Activated T-cell treated with anti-CD3 and anti-CD28 coated beads, Interleukin-2, amount 50 U/mL, for 24 hours (primary cell): ENCODE data around the gene LIG3.
"Not testable (repeated sequence)": the region's sequence is repeated elsewhere in the genome, so short reads cannot be mapped to it uniquely, and the experiment has no call there.

Source experiments
- DNase-seq: peaks from one replicate; pipeline ENCODE4 v3.0.0-alpha.2; 2020
- H3K27ac Mint-ChIP-seq: 2 replicates; pipeline ENCODE4 v1.8.0; 2020; ENCODE audit warnings: mild to moderate bottlenecking, mixed read lengths
- H3K27me3 Mint-ChIP-seq: 2 replicates; pipeline ENCODE4 v1.8.0; 2020; ENCODE audit warnings: mixed read lengths
- H3K36me3 Mint-ChIP-seq: 2 replicates; pipeline ENCODE4 v1.8.0; 2020; ENCODE audit warnings: low read depth, mixed read lengths
- H3K4me1 Mint-ChIP-seq: 2 replicates; pipeline ENCODE4 v1.8.0; 2020; ENCODE audit warnings: low read depth, mixed read lengths
- H3K4me3 Mint-ChIP-seq: 2 replicates; pipeline ENCODE4 v1.8.0; 2020; ENCODE audit warnings: mild to moderate bottlenecking, moderate library complexity, mixed read lengths
- H3K9me3 Mint-ChIP-seq: 2 replicates; pipeline ENCODE4 v1.8.0; 2020; ENCODE audit warnings: mixed read lengths

Gene LIG3

GRCh38 chr17:34990921-34991365 is 10.6 kb downstream of the LIG3 start:
- no peak overlapping the region for H3K4me3 Mint-ChIP-seq
- no peak overlapping the region for H3K27ac Mint-ChIP-seq
- H3K4me1 Mint-ChIP-seq, result peaks cover 3% of the 10 kb centered on the region
- H3K27me3 Mint-ChIP-seq, result no peaks in the 10 kb centered on the region
- peaks cover 96% of the 10 kb centered on the region for H3K36me3 Mint-ChIP-seq
- no peaks in the 10 kb centered on the region for H3K9me3 Mint-ChIP-seq
- DNase-seq, result no peak

GRCh38 chr17:34991606-34992005 is 11.3 kb downstream of the LIG3 start:
- H3K4me1 Mint-ChIP-seq, result peaks cover 2% of the 10 kb centered on the region
- H3K27me3 Mint-ChIP-seq, result no peaks in the 10 kb centered on the region
- peak overlapping the region; percentile 42 for H3K27ac Mint-ChIP-seq
- no peak overlapping the region for H3K4me3 Mint-ChIP-seq
- H3K36me3 Mint-ChIP-seq, result peaks cover 96% of the 10 kb centered on the region
- H3K9me3 Mint-ChIP-seq, result no peaks in the 10 kb centered on the region
- no peak for DNase-seq

DNA sequence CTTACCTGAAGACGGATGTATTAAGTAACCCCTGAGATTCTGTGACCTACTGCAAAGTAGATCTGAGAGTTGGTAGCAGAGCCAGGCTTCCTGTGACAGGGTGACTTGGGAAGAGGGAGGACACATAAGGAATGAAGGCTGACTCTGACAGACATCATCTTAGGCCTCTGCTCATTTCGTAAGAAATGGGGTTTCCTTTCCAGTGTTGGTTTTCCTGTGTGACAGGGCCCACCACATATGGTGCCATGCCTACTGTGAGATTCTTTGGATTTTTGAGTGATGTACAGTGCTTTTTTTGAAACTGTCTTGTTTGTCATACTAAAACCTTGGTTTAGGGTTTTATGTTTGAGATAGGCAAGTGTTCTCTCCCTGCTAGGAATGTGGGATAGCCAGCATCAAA is 12.7 kb downstream of the LIG3 start:
- peak overlapping the region; percentile 6 for H3K27ac Mint-ChIP-seq

DNA sequence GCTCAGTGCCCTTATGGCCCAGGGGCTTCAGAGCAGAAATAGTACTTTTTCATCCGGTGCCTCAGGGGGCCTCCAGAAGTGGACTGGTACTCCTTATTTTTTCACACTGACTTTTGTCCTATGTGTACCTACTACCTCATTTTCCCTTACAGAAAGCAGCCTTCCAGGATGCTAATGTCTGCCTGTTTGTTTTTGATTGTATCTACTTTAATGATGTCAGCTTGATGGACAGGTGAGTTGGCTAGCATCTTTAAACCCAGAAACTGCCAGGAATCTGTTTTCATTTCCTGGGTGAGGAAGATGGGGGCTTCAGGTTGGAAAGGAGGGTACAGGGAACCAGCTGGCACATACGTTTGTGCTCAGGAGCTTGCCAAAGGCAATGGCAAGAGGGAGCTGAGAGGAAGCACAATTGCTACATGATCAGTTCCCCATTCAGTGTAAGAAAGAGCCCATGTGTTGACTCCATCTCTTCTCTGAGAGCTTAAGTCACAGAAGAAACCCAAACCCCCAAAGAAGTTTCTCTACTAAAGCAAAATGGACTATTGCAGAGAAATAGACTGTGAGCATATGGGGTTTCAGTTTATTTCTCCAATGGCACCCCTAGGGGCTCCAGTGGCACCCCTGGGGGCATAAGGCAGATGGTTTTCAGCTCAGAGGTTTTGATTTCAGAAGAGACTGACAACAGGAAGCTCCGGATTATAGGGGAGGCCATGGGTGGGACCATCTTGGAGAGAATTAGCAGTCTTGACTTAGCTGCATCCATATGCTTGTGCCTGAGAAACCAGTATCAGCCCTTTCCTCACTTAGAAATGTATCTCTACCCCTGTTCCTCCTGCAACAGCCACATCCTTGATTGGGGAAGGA is 16.3 kb downstream of the LIG3 start:
- H3K27me3 Mint-ChIP-seq, result no peaks in the 10 kb centered on the region
- H3K27ac Mint-ChIP-seq, result no peak overlapping the region
- DNase-seq, result no peak
- no peaks in the 10 kb centered on the region for H3K9me3 Mint-ChIP-seq
- H3K4me3 Mint-ChIP-seq, result no peak overlapping the region
- H3K4me1 Mint-ChIP-seq, result peaks cover 5% of the 10 kb centered on the region
- H3K36me3 Mint-ChIP-seq, result peaks cover 98% of the 10 kb centered on the region

More for the DNA sequence above, 12.7 kb downstream of the LIG3 start:
- H3K9me3 Mint-ChIP-seq, result no peaks in the 10 kb centered on the region
- DNase-seq, result no peak
- H3K36me3 Mint-ChIP-seq, result peaks cover 99% of the 10 kb centered on the region
- H3K4me1 Mint-ChIP-seq, result peaks cover 3% of the 10 kb centered on the region
- no peak overlapping the region for H3K4me3 Mint-ChIP-seq
- no peaks in the 10 kb centered on the region for H3K27me3 Mint-ChIP-seq

GRCh38 chr17:34997355-34997862 is 17.1 kb downstream of the LIG3 start:
- no peaks in the 10 kb centered on the region for H3K9me3 Mint-ChIP-seq
- H3K36me3 Mint-ChIP-seq, result peaks cover 97% of the 10 kb centered on the region
- no peak overlapping the region for H3K4me3 Mint-ChIP-seq
- DNase-seq, result no peak
- no peaks in the 10 kb centered on the region for H3K27me3 Mint-ChIP-seq
- H3K4me1 Mint-ChIP-seq, result peaks cover 5% of the 10 kb centered on the region
- no peak overlapping the region for H3K27ac Mint-ChIP-seq

DNA sequence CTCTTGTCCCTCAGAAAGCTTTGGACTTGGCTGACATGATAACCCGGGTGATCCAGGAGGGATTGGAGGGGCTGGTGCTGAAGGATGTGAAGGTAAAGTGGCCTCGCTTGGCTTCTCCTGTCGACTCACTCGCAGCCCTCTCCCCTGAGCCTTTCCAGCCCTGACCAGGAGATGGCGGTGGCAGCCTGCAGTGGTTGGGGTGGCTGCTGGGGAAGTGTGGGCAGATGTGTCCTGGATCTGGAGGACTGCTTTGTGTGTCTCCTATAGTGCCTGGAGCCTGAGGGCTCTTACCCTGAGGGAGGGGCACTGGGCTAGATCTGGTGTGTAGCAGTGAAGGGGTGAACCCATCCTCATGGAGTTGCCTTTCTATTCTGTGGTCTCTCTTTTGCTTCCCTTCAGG is 17.9 kb downstream of the LIG3 start:
- Mint-ChIP-seq H3K27ac (peak overlapping the region; percentile 82), H3K27me3 (no peaks in the 10 kb centered on the region), H3K9me3 (no peaks in the 10 kb centered on the region), H3K4me3 (no peak overlapping the region), H3K36me3 (peaks cover 97% of the 10 kb centered on the region), H3K4me1 (peaks cover 5% of the 10 kb centered on the region)
- peak; percentile 88 for DNase-seq

- Mint-ChIP-seq H3K4me1 (peaks cover 5% of the 10 kb centered on the region), H3K27ac (no peak overlapping the region), H3K4me3 (no peak overlapping the region), H3K27me3 (no peaks in the 10 kb centered on the region), H3K36me3 (peaks cover 97% of the 10 kb centered on the region), H3K9me3 (no peaks in the 10 kb centered on the region)
- no peak for DNase-seq
Measured at GRCh38 chr17:34999456-34999855, 19.1 kb downstream of the LIG3 start.

DNA sequence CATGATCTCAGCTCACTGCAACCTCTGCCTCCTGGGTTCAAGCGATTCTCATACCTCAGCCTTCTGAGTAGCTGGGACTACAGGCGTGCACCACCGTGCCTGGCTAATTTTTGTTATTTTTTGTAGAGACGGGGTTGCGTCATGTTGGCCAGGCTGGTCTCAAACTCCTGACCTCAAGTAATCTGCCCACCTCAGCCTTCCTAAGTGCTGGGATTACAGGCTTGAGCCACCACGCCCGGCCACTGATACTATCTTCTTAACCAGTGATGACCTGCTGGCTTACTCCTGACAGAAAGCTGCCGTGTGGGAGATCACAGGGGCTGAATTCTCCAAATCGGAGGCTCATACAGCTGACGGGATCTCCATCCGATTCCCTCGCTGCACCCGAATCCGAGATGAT is 20.7 kb downstream of the LIG3 start:
- not testable (repeated sequence) for H3K4me3 Mint-ChIP-seq, DNase-seq, H3K27me3 Mint-ChIP-seq, H3K9me3 Mint-ChIP-seq, H3K4me1 Mint-ChIP-seq
- Mint-ChIP-seq H3K27ac (peak overlapping the region; percentile 4), H3K36me3 (peaks cover 97% of the 10 kb centered on the region)

DNA sequence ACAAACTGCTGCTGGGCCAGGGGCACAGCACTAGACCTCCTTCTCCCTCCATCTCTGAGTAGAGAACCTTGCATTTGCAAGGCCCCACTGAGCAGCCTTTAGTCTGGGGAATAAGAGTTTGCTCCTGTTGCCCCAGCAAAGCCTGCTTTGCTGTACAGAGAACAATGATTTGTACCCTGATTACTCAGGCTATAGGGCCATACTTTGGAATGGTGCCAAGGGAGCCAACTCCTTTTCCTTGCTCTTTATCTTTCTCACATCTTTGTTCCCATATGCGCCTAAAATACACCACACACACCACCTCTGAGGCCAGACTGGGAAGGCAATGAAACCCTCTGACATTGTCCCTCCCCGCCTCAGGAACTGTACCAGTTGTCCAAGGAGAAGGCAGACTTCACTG is 21.2 kb downstream of the LIG3 start:
- Mint-ChIP-seq H3K27me3 (no peaks in the 10 kb centered on the region), H3K36me3 (peaks cover 95% of the 10 kb centered on the region), H3K27ac (peak overlapping the region; percentile 42), H3K4me1 (peaks cover 5% of the 10 kb centered on the region), H3K9me3 (no peaks in the 10 kb centered on the region), H3K4me3 (no peak overlapping the region)
- no peak for DNase-seq

DNA sequence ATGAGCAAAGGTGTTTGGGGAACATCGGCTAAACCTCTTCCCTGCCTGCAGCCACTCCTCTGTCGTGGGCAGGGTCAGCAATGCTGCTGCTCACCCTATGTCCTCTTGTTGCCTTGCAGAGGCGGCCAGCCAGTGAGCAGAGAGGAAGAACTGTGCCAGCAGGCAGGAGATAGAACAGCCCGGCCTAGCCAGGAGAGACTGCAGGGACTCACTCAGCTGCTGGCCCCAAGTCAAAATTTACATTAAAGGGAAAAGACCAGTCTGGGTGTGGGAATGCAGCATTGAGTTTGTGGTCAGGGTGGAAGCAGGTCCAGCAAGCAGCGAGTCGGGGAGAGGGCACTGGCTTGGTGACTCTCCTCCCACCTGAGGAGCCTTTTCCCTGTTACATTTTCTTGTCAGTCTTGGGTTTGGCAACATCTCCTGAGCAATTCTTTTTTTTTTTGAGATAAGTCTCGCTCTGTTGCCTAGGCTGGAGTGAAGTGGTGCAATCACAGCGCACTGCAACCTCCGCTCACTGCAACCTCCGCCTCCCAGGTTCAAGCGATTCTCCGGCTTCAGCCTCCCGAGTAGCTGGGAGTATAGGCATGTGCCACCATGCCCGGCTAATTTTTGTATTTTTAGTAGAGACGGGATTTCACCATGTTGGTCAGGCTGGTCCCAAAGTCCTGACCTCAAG is 22.7 kb downstream of the LIG3 start:
- no peak for DNase-seq
- Mint-ChIP-seq H3K4me1 (peaks cover 4% of the 10 kb centered on the region), H3K27ac (peak overlapping the region; percentile 56), H3K4me3 (no peak overlapping the region), H3K27me3 (no peaks in the 10 kb centered on the region), H3K9me3 (no peaks in the 10 kb centered on the region), H3K36me3 (peaks cover 94% of the 10 kb centered on the region)

- no peak overlapping the region for H3K4me3 Mint-ChIP-seq
- no peaks in the 10 kb centered on the region for H3K9me3 Mint-ChIP-seq
- H3K27ac Mint-ChIP-seq, result peak overlapping the region; percentile 56
- H3K4me1 Mint-ChIP-seq, result no peaks in the 10 kb centered on the region
- DNase-seq, result no peak
- peaks cover 93% of the 10 kb centered on the region for H3K36me3 Mint-ChIP-seq
- H3K27me3 Mint-ChIP-seq, result no peaks in the 10 kb centered on the region
Measured at GRCh38 chr17:35003778-35004177, 23.5 kb downstream of the LIG3 start.

DNA sequence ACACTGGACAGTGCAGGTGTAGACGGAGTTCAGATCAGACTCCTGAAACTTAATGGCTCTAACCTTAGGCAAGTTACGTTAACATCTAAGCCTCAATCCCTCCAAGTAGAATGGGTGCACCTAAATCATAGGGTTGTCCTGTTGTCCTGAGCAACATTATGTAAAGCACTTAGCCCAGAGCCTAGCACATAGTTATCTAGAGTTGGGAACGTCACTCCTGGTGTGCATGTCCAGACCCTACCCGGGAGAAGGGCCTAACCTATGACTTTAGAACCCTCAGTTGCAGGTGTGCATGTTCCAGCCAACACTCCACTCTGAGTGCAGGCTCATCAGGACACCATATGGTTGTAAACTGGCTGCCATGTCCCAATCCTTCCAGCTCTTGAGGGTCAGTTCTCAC is 26.0 kb downstream of the LIG3 start:
- DNase-seq, result no peak
- Mint-ChIP-seq H3K27ac (peak overlapping the region; percentile 17), H3K4me1 (no peaks in the 10 kb centered on the region), H3K9me3 (no peaks in the 10 kb centered on the region), H3K4me3 (no peak overlapping the region), H3K36me3 (peaks cover 95% of the 10 kb centered on the region), H3K27me3 (no peaks in the 10 kb centered on the region)

- no peak for DNase-seq
- Mint-ChIP-seq H3K4me3 (no peak overlapping the region), H3K36me3 (peaks cover 95% of the 10 kb centered on the region), H3K4me1 (no peaks in the 10 kb centered on the region), H3K27me3 (no peaks in the 10 kb centered on the region), H3K9me3 (no peaks in the 10 kb centered on the region), H3K27ac (peak overlapping the region; percentile 45)
Measured at GRCh38 chr17:35006961-35007360, 26.6 kb downstream of the LIG3 start.

DNA sequence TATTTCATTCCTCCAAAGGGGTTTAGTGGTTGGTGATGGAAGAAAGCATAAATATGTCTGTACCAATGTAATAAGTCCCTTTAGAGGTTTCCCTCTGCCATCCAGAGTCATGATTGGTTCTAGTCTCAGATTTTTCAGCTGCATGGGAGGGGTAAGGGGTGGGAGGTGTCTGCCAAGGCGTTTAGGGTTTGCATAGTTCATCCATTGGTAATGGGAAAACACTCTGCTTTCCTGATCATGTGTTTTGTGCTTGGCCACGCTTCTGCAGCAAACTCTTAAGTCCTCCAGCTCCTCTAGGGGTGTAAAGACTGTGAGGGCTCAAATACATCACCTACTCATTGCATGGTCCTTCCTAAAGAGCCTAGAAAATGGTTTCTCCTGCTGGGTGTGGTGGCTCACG is 29.8 kb downstream of the LIG3 start:
- peaks cover 96% of the 10 kb centered on the region for H3K36me3 Mint-ChIP-seq
- no peak for DNase-seq
- H3K9me3 Mint-ChIP-seq, result no peaks in the 10 kb centered on the region
- H3K4me3 Mint-ChIP-seq, result no peak overlapping the region
- no peaks in the 10 kb centered on the region for H3K4me1 Mint-ChIP-seq
- H3K27ac Mint-ChIP-seq, result peak overlapping the region; percentile 57
- H3K27me3 Mint-ChIP-seq, result no peaks in the 10 kb centered on the region

DNA sequence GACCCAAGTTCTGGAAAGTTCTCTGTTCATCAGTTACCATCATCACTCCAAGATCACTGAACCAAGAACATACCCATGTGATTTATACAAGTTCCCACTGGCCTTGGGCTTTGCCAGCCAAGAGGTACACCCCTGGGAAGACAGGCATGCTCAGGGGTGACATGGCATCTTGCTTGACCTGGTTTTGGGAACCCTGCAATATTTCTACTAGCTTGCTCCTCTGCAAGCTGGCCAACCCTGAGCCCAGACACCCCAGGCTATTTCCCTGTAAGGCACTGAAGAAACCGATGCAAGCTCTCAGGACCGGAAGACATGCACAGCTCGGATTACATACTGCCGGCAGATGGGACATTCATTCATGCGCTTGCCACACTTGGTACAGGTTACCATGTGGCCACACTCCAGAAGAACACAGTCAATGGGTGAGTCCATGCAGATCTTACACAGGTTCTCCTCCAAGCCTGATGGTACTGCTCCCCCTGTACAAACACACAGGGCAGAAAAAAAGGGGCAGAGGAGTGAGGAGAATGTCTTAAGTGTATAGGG is 31.4 kb downstream of the LIG3 start:
- peaks cover 98% of the 10 kb centered on the region for H3K36me3 Mint-ChIP-seq
- no peak overlapping the region for H3K4me3 Mint-ChIP-seq
- H3K9me3 Mint-ChIP-seq, result no peaks in the 10 kb centered on the region
- DNase-seq, result no peak
- no peaks in the 10 kb centered on the region for H3K27me3 Mint-ChIP-seq
- peak overlapping the region; percentile 35 for H3K27ac Mint-ChIP-seq
- H3K4me1 Mint-ChIP-seq, result no peaks in the 10 kb centered on the region
